Keratinocyte (primary cell): ENCODE results near the gene WNK4.

Experiments
- EZH2 ChIP-seq: IDR thresholded peaks from one replicate; pipeline ENCODE4 v1.6.1; 2012; ENCODE audit warnings: inconsistent platforms, mild to moderate bottlenecking, low read length, moderate library complexity
- TF ChIP-seq, protein P1 (sequence below), 3 experiments: IDR thresholded peaks in 1 of 3; conservative IDR thresholded peaks in 1 of 3; optimal IDR thresholded peaks in 1 of 3; 2 replicates in 2 of 3; 3 replicates in 1 of 3; pipeline versions ENCODE3 to v1.5.1; 2011; ENCODE audit warnings: low read length in 3 of 3, mild to moderate bottlenecking in 3 of 3, moderate library complexity in 2 of 3, control low read depth in 1 of 3, inconsistent platforms in 1 of 3; ENCODE audit not compliant: insufficient read depth in 2 of 3; ENCODE audit errors: extremely low read depth in 1 of 3

DNA sequence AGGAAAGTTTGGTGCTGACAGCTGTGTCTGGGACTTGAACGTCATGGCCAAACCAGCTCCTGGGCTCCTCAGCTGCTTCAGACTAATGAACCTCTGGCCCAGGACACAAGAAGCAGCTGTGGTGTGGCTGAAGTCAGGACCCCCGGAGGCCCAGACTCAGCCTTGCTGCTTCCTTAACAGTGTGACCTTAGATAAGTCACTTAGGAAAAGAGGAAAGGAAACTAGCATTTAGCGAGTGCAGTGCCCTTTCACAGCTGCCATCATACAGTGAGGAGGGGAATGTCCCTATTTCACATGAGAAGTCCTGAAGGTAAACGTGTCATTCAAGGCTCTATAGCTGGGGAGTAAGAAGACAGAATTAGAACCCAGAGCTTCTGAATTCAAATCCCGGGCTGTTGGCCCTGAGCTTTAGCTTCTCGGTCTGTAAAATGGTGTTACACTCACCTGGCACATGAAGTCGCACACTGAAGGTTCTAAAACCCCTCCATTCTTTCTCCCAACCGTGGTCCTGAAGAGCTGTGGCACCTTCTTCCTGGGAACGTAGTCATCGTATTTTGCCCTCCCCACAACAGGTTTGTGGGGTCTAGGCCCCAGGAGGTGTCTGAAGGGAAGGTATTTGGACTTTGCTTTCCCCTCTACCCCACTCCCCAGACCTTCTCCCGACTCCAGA lies 20.3 kb upstream of the WNK4 start:
- TF ChIP-seq EZH2: peak; percentile 60
- TF ChIP-seq, protein P1, sequence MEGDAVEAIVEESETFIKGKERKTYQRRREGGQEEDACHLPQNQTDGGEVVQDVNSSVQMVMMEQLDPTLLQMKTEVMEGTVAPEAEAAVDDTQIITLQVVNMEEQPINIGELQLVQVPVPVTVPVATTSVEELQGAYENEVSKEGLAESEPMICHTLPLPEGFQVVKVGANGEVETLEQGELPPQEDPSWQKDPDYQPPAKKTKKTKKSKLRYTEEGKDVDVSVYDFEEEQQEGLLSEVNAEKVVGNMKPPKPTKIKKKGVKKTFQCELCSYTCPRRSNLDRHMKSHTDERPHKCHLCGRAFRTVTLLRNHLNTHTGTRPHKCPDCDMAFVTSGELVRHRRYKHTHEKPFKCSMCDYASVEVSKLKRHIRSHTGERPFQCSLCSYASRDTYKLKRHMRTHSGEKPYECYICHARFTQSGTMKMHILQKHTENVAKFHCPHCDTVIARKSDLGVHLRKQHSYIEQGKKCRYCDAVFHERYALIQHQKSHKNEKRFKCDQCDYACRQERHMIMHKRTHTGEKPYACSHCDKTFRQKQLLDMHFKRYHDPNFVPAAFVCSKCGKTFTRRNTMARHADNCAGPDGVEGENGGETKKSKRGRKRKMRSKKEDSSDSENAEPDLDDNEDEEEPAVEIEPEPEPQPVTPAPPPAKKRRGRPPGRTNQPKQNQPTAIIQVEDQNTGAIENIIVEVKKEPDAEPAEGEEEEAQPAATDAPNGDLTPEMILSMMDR (optimal IDR thresholded peaks at IDR 0.05 in 1 of 3, IDR thresholded peaks at IDR 0.05 in 1 of 3, conservative IDR thresholded peaks at IDR 0.05 in 1 of 3; ENCODE audit: extremely low read depth in 1 of 3, insufficient read depth in 2 of 3, low read length in 3 of 3): no peak
